ENCODE results near the gene CDCP1.

Gene CDCP1

GRCh38 chr3:45110509-45110833 is 35.7 kb downstream of the CDCP1 start:
- no peak for DNase-seq (ENCODE audit: low spot score)

- peak; percentile 39 for DNase-seq (ENCODE audit: low spot score)
Observed at GRCh38 chr3:45109771-45110508, 36.2 kb downstream of the CDCP1 start.

- no peak for DNase-seq (ENCODE audit: low spot score)
Observed at GRCh38 chr3:45106874-45107273, 39.3 kb downstream of the CDCP1 start.

GRCh38 chr3:45105855-45106671 is 40.1 kb downstream of the CDCP1 start:
- DNase-seq (ENCODE audit: low spot score), result no peak

GRCh38 chr3:45104715-45105711 is 41.2 kb downstream of the CDCP1 start:
- no peak for DNase-seq (ENCODE audit: low spot score)

- no peak for DNase-seq (ENCODE audit: low spot score)
Observed at GRCh38 chr3:45103753-45104714, 42.1 kb downstream of the CDCP1 start.

GRCh38 chr3:45103334-45103733 is 42.8 kb downstream of the CDCP1 start:
- no peak for DNase-seq (ENCODE audit: low spot score)

- DNase-seq (ENCODE audit: low spot score), result peak; percentile 9
Observed at GRCh38 chr3:45100981-45101407, 45.2 kb downstream of the CDCP1 start.

GRCh38 chr3:45098310-45098709 is 47.9 kb downstream of the CDCP1 start:
- no peak for DNase-seq (ENCODE audit: low spot score)

GRCh38 chr3:45097296-45097883 is 48.8 kb downstream of the CDCP1 start:
- DNase-seq (ENCODE audit: low spot score), result no peak

- no peak for DNase-seq (ENCODE audit: low spot score)
Observed at GRCh38 chr3:45095916-45096526, 50.2 kb downstream of the CDCP1 start.

GRCh38 chr3:45093176-45093575 is 53.0 kb downstream of the CDCP1 start:
- no peak for DNase-seq (ENCODE audit: low spot score)

- DNase-seq (ENCODE audit: low spot score), result no peak
Observed at GRCh38 chr3:45092132-45093031, 53.8 kb downstream of the CDCP1 start.

- DNase-seq (ENCODE audit: low spot score), result no peak
Observed at GRCh38 chr3:45090855-45091254, 55.3 kb downstream of the CDCP1 start.

- DNase-seq (ENCODE audit: low spot score), result no peak
Observed at GRCh38 chr3:45088543-45089358, 57.4 kb downstream of the CDCP1 start.

GRCh38 chr3:45087155-45087554 is 59.0 kb downstream of the CDCP1 start:
- no peak for DNase-seq (ENCODE audit: low spot score)

GRCh38 chr3:45084820-45085816 is 61.1 kb downstream of the CDCP1 start:
- no peak for DNase-seq (ENCODE audit: low spot score)

Measured in pons (tissue), 1 donor.